Activated T-cell treated with anti-CD3 and anti-CD28 coated beads, Interleukin-2, amount 50 U/mL, for 4 hours (primary cell): ENCODE results near the gene PPBP. TPM values are rescaled to one million over a fixed set of nuclear protein-coding genes. Genes with fewer than 3 reads are reported as not detected.

Source experiments
- ATAC-seq, 2 donors: fragments of 200-7000 bp; cut with Tn5 transposase; one replicate each; pipeline ENCODE4 v1.10.0; 2021
- DNase-seq: peaks from one replicate; pipeline ENCODE4 v3.0.0-alpha.2; 2020
- H3K27me3 Mint-ChIP-seq: one replicate; pipeline ENCODE4 v1.8.0; 2021; ENCODE audit warnings: low read depth, mixed read lengths
- H3K36me3 Mint-ChIP-seq: one replicate; pipeline ENCODE4 v1.8.0; 2022; ENCODE audit warnings: mixed read lengths; ENCODE audit not compliant: insufficient read depth
- H3K4me1 Mint-ChIP-seq: one replicate; pipeline ENCODE4 v1.8.0; 2021; ENCODE audit warnings: low read depth, mixed read lengths
- H3K4me3 Mint-ChIP-seq: one replicate; pipeline ENCODE4 v1.8.0; 2021; ENCODE audit warnings: mild to moderate bottlenecking, moderate library complexity, mixed read lengths
- H3K9me3 Mint-ChIP-seq: one replicate; pipeline ENCODE4 v1.8.0; 2021; ENCODE audit warnings: mixed read lengths
- total RNA-seq, 3 donors: library from RNA; stranded (reverse); gene quantifications; one replicate each; pipeline ENCODE4 v1.2.1, GENCODE V29; 2021

Gene PPBP
- total RNA-seq, 3 donors from 2014 or later, result not detected

DNA sequence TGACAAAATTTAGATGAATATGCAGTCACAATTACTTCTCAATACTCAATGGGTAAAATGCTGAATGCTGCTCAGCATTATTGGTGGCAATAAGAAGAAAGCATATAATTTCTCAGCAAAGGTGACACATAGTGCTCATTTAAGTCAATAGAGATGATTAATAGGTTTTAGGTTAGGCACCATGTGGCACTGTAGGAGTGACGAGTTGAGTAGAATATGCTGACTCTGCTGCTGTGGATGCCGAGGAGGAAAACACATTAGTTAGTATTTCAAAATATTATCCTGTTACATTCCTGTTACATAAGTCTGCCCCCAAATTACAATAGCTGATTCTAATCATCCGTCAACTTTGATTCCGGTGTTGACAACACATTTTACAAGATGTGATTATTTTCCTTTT, 24.1 kb upstream of the PPBP start:
- DNase-seq (no peak), ATAC-seq (no peak)
- no peaks in the 10 kb centered on the region for H3K27me3 Mint-ChIP-seq
- H3K9me3 Mint-ChIP-seq, result no peaks in the 10 kb centered on the region
- no peaks in the 10 kb centered on the region for H3K4me1 Mint-ChIP-seq
- H3K36me3 Mint-ChIP-seq, result no peaks in the 10 kb centered on the region
- H3K4me3 Mint-ChIP-seq, result no peak overlapping the region

DNA sequence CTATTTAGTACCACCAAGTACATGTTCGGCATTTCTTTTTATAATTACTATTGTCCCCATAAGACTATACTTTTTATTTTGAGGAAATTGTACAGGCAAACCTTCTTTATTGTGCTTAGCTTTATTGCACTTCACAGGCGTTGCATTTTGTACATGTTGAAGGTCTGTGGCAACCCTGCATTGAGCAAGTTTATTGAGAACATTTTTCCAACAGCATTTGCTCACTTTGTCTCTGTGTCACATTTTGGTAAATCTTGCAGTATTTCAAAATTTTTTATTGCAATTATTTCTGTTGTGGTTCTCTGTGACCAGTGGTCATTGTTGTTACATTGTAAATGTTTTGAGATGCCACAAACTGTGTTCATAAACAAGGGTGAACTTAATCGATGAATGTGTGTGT, 21.3 kb upstream of the PPBP start:
- no peaks in the 10 kb centered on the region for H3K27me3 Mint-ChIP-seq
- no peak for DNase-seq
- no peaks in the 10 kb centered on the region for H3K36me3 Mint-ChIP-seq
- no peaks in the 10 kb centered on the region for H3K9me3 Mint-ChIP-seq
- ATAC-seq, result no peak
- H3K4me1 Mint-ChIP-seq, result no peaks in the 10 kb centered on the region
- H3K4me3 Mint-ChIP-seq, result no peak overlapping the region

DNA sequence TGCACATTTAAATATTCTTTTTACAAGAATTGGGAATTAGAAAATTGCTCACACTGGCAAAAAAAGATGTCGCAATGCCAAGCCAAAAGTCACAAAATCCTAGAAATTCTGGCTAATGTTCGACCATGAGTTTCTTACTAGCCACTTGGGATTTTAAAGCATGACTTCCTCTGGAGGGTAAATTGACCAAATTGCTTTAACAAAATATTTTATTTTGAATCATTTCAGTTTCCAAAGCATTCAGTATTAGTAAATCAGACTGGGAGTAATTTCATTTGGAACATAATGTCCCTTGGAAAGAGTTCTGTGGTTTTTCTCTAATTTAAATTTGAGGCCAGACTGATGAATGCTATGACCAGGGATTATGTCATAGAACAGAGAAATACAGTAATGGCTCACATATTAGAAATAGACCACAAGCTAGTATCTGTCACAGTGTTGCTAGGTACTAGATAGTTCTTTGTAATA, 18.1 kb upstream of the PPBP start:
- Mint-ChIP-seq H3K36me3 (no peaks in the 10 kb centered on the region), H3K4me1 (no peaks in the 10 kb centered on the region), H3K9me3 (no peaks in the 10 kb centered on the region), H3K27me3 (no peaks in the 10 kb centered on the region), H3K4me3 (no peak overlapping the region)
- DNase-seq (no peak), ATAC-seq (no peak)

DNA sequence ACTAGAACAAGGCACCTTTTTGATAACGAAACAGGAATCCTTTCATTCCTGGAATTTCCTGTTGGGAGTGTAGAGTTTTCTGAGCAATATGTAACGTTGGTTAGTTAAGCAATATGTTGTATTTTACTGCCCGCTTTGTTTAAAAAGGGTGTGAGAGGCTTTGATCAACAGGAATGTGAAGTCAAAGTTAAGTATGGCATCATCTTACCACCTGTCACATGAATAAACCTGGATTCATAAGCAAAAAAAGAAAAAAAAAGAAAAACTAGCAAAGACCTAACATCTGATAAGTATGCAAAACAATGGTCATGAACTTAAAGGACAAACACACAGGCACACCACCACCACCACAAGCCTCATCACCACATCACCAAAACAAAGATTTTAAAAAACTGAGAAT, 17.5 kb upstream of the PPBP start:
- H3K36me3 Mint-ChIP-seq, result no peaks in the 10 kb centered on the region
- H3K4me1 Mint-ChIP-seq, result no peaks in the 10 kb centered on the region
- DNase-seq (no peak), ATAC-seq (no peak)
- H3K9me3 Mint-ChIP-seq, result no peaks in the 10 kb centered on the region
- no peak overlapping the region for H3K4me3 Mint-ChIP-seq
- no peaks in the 10 kb centered on the region for H3K27me3 Mint-ChIP-seq

DNA sequence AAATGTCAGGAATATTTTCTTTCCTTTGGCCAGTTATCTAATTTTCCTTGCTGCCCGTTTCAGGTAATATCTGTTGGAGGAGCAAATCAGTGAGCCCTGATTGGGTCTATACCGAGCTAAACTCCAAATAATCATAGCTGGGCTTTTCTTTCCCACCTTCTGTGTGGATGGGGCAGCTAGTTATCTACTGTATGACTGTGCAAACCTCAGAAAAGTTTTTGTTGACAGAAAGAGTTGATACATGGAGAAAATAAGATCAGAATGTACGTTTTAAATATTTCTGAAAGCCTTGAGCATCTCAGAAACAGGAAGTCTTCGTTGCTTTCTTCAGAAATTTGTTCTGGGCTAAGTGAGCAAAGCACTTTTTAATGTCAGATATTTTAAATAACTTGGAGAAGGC, 16.7 kb upstream of the PPBP start:
- no peak for DNase-seq
- ATAC-seq, result no peak
- no peaks in the 10 kb centered on the region for H3K4me1 Mint-ChIP-seq
- no peaks in the 10 kb centered on the region for H3K9me3 Mint-ChIP-seq
- H3K27me3 Mint-ChIP-seq, result no peaks in the 10 kb centered on the region
- H3K36me3 Mint-ChIP-seq, result no peaks in the 10 kb centered on the region
- no peak overlapping the region for H3K4me3 Mint-ChIP-seq

DNA sequence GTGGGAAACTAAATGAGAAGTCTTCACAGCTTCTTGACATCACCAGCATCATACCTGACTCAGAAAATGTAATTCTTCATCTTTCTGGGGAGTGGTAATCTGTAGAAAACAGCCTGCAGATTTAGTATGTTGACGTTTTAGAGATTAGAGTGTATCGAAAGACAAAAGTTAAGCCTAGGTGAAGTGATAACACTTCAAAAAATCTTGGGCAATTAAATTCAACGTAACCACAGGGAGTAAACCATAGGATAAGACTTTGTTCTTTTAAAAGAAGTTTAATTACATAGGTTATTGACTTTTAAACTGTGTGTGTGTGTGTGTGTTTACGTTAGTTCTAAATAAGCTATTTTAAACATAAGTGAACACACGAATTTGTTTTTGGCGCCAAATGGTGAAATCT, 12.3 kb upstream of the PPBP start:
- Mint-ChIP-seq H3K27me3 (peaks cover 6% of the 10 kb centered on the region), H3K4me3 (no peak overlapping the region), H3K9me3 (no peaks in the 10 kb centered on the region), H3K4me1 (no peaks in the 10 kb centered on the region), H3K36me3 (no peaks in the 10 kb centered on the region)
- DNase-seq, result no peak
- ATAC-seq, result no peak

DNA sequence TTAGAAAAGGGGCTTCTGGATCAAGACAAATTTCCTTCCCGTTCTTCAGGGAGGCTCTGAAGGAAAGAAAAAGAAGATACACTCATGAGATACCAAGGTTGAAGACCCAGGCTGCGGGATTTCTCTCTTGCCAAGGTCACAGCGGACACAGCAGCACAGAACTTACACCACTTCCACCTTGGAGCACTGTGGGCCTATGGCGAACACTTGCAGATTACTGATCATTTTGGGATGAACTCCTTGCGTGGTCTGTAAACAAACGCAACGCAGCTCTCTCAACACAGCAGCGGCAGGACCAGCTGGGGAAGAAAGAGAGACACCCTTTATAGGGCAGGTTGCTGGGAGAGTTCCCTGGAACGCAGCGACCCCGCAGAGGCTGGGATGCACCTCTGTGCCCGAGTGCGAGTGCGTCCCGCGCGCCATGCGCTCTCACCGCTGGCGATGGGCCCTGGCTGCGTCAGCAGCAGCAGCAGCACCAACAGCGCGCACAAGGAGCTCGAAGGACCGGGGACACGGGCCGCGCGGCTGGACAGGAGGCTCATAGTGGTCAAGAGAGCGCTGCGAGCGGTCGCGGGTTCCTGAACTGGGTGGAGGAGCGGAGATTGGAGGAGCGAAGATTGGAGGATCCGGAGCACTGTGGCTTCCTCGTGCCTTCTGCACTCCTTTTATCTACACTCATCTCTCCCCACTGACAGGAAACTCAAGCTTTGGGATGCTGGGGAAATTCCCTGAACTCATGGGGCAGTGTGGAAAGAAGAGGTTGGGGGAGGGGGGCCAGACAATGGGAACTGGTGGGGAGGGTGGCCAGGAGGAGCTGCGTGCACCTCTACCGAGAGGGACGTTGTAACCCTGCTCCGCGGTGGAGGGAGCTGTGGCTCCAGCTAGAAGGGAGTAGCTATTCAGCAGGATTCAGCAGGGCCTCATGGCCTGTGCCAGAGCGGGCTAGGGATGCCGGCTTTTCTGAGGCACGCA, 10.3 kb upstream of the PPBP start, which contains the start of gene CXCL5:
TSS of gene CXCL5 (minus strand) at position 638 of the 972 bp plus-strand sequence. CDS start at position 542, 96 bp downstream.
- Mint-ChIP-seq H3K4me3 (no peak within 1 kb of the TSS), H3K4me1 (no peaks in the 10 kb centered on the region), H3K36me3 (no peaks in the 10 kb centered on the region), H3K9me3 (no peaks in the 10 kb centered on the region), H3K27me3 (peaks cover 6% of the 10 kb centered on the region)
- ATAC-seq (no peak), DNase-seq (no peak)

DNA sequence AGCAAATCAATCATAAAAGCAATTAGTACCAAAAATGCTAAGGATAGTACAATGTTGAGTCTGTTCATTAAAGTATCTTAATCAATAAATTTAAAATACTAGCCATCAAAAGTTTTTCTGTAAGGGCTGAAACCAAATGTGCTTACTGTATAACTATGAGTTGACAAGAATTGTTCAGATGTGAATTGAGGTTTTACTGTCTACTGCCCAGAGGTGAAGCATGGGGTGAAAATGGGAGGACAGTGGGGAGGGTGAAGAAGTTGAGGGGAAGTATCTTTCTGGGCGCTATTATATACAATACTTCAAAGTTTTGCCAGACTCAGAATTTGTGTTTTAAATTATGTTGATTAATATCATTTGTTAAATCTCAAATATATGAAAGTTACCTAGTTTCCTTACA, 4.1 kb upstream of the PPBP start:
- no peaks in the 10 kb centered on the region for H3K27me3 Mint-ChIP-seq
- no peak for DNase-seq
- no peaks in the 10 kb centered on the region for H3K36me3 Mint-ChIP-seq
- no peaks in the 10 kb centered on the region for H3K4me1 Mint-ChIP-seq
- no peak overlapping the region for H3K4me3 Mint-ChIP-seq
- H3K9me3 Mint-ChIP-seq, result no peaks in the 10 kb centered on the region
- ATAC-seq, result no peak

DNA sequence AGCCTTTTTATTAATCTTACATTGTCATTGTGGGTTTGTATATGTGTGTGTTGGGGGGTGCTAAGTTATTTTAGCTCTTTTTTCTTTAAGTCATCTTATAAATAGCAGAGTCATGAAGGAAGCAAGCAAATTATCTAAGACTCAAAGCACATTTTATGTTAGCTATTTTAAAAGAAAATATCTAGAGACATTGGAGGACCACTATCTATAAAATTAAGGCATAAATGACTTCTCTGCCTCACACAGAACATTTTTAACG, 3.7 kb upstream of the PPBP start:
- Mint-ChIP-seq H3K4me3 (no peak overlapping the region), H3K36me3 (no peaks in the 10 kb centered on the region), H3K4me1 (no peaks in the 10 kb centered on the region), H3K9me3 (no peaks in the 10 kb centered on the region), H3K27me3 (no peaks in the 10 kb centered on the region)
- DNase-seq (no peak), ATAC-seq (no peak)

DNA sequence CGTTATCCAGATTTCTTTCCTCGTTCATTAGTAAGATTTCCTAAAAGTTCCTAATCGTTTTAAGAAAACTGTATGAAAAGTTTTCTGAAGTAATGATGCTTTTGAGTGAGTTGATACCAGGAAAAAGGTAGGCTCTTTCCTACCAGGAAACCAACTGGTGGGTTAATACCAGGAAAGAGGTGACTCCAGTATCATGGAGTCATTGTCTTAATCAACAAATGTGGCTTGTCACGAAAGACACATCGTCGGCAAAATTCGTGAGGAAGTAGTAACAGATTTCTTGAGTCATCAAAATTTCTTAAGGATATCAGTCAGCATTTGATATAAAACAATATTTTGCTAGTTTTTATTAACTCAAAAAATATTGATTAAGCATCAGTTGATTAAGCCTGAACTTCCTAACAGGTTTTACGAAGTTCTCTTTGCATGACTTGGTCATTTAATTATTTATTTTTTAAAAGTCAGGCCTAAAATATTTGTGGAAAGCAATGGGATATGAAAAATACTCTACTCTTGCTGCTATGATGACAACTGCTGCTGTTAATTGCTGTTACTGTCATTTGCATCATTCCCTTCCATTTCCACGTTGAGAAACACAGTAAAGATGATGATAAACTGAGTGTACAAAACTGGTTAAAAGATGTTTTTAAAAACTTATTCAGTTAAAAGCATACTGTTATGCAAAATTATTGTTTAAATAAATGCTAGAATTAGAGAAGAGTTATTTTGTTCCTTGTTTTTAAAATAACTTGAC, 3.2 kb upstream of the PPBP start:
- no peaks in the 10 kb centered on the region for H3K27me3 Mint-ChIP-seq
- no peaks in the 10 kb centered on the region for H3K36me3 Mint-ChIP-seq
- ATAC-seq (no peak), DNase-seq (no peak)
- H3K4me1 Mint-ChIP-seq, result no peaks in the 10 kb centered on the region
- no peaks in the 10 kb centered on the region for H3K9me3 Mint-ChIP-seq
- H3K4me3 Mint-ChIP-seq, result no peak overlapping the region

DNA sequence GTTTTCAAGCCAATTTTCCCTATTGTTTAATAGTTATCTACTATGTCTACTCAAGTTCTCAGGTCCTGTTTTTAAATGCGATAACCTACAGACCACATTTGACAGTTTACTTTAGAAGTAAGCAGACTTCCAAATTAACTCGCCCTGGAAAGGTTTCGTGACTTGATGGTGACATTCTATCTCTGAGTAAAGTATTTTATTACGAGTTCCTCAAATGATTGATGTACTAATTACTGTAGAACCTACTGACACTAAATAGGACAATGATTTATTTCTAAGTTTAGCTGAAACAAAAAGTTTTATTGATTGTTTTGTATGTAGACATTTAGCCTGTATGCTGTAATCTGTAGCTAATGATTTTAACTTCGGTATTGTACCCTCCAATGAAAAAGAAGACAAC, 1.9 kb upstream of the PPBP start:
- Mint-ChIP-seq H3K36me3 (no peaks in the 10 kb centered on the region), H3K27me3 (no peaks in the 10 kb centered on the region), H3K9me3 (no peaks in the 10 kb centered on the region)

DNA sequence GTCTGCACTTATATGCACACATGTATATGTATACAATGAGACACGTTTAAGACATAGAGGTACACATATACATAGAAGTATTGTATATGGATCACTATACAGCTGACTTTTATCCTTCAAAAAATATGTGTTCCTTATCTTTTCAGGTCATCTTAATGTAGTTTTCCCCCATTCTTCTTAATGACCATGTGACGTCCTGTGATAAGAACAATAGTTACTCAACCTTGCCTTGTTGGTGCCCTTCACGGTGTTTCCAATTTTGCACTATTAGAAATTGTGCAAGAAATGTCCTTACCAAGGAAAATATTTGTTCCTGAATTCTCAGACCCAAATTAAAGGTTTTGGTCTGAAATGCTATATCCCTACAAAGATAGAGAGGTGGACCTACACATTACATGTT, 1.0 kb upstream of the PPBP start:
- Mint-ChIP-seq H3K27me3 (no peaks in the 10 kb centered on the region), H3K9me3 (no peaks in the 10 kb centered on the region), H3K36me3 (no peaks in the 10 kb centered on the region), H3K4me3 (no peak overlapping the region), H3K4me1 (no peaks in the 10 kb centered on the region)
- ATAC-seq (no peak), DNase-seq (no peak)

More for the DNA sequence above, 1.9 kb upstream of the PPBP start:
- Mint-ChIP-seq H3K4me1 (no peaks in the 10 kb centered on the region), H3K4me3 (no peak overlapping the region)
- ATAC-seq (no peak), DNase-seq (no peak)

DNA sequence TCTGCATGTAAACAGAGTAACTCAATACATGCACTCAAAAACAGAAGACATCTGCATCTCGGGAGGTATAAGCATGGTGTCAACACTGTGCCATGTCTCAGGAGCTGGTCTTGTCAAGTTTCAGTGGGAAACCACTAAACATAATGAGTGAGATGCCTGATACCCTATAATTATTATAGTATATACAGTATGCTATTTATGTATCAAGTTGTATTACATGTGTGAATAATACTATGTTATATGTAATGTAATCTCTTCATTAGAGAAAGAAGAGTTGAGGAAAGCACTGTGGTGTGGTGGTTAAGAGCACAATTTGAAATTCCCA, 2.5 kb downstream of the PPBP start:
- H3K4me3 Mint-ChIP-seq, result no peak overlapping the region
- DNase-seq (no peak), ATAC-seq (no peak)
- H3K9me3 Mint-ChIP-seq, result no peaks in the 10 kb centered on the region
- H3K36me3 Mint-ChIP-seq, result no peaks in the 10 kb centered on the region
- H3K27me3 Mint-ChIP-seq, result peaks cover 4% of the 10 kb centered on the region
- H3K4me1 Mint-ChIP-seq, result no peaks in the 10 kb centered on the region

DNA sequence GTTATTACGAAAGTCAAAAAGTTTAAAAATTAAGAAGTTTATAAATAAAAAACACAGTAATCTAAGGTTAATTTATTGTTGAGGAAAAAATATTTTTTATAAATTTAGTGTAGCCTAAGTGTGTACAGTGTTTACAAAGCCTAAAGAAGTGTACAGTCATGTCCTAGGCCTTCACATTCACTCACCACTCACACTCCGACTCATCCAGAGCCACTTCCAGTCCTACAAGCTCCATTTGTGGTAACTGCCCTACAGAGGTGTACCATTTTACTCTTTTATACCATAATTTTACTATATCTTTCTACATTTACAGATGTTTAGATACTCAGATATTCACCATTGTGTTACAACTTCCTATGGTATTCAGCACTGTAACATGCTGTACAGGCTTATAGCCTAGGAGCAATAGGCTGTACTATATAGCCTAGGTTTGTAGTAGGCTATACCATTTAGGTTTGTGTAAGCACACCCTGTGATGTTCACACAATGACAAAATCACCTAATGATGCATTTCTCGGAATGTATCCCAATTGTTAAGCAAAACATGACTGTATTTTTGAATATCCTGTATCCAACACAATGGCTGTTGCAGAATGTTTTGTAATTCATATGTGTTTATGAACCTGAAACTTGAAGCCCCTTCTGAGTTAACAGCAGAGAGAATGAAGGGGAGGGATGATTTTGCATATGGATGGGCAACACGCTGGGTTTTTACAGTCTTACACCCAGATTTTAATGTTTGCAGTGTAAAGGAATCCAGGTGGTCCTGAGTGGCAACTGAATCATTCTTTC, 3.1 kb downstream of the PPBP start:
- Mint-ChIP-seq H3K9me3 (no peaks in the 10 kb centered on the region), H3K36me3 (no peaks in the 10 kb centered on the region), H3K4me3 (no peak overlapping the region), H3K27me3 (peaks cover 5% of the 10 kb centered on the region), H3K4me1 (no peaks in the 10 kb centered on the region)
- ATAC-seq, result no peak
- DNase-seq, result no peak
